Hepatic stellate cell (primary cell): Measurements from ENCODE around the gene RNU1-4.
"Not testable (repeated sequence)": the region's sequence is repeated elsewhere in the genome, so short reads cannot be mapped to it uniquely, and the experiment has no call there.

Experiments
- DNase-seq: peaks from one replicate; pipeline ENCODE4 v3.0.0; 2011; ENCODE audit warnings: low spot score

RNU1-4 gene

DNA sequence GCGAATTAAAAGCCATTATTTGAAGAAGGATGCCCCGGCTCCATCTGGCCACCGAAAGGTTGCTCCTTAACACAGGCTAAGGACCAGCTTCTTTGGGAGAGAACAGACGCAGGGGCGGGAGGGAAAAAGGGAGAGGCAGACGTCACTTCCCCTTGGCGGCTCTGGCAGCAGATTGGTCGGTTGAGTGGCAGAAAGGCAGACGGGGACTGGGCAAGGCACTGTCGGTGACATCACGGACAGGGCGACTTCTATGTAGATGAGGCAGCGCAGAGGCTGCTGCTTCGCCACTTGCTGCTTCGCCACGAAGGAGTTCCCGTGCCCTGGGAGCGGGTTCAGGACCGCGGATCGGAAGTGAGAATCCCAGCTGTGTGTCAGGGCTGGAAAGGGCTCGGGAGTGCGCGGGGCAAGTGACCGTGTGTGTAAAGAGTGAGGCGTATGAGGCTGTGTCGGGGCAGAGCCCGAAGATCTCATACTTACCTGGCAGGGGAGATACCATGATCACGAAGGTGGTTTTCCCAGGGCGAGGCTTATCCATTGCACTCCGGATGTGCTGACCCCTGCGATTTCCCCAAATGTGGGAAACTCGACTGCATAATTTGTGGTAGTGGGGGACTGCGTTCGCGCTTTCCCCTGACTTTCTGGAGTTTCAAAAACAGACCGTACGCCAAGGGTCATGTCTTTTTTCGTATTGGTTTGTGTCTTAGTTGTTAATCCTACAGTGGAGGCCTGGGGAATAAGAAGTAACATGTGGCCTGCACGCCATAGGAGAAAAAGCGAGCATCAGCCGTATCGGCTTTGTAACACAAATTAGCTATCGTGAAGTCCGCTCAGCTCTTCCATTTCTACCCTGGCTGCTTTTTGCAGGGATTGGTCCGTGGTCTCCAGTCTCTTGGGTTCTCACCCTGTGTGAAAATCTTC is at the start of gene RNU1-4:
TSS of gene RNU1-4 (plus strand) at position 470 of the 918 bp plus-strand sequence.
- DNase-seq: not testable (repeated sequence)

DNA sequence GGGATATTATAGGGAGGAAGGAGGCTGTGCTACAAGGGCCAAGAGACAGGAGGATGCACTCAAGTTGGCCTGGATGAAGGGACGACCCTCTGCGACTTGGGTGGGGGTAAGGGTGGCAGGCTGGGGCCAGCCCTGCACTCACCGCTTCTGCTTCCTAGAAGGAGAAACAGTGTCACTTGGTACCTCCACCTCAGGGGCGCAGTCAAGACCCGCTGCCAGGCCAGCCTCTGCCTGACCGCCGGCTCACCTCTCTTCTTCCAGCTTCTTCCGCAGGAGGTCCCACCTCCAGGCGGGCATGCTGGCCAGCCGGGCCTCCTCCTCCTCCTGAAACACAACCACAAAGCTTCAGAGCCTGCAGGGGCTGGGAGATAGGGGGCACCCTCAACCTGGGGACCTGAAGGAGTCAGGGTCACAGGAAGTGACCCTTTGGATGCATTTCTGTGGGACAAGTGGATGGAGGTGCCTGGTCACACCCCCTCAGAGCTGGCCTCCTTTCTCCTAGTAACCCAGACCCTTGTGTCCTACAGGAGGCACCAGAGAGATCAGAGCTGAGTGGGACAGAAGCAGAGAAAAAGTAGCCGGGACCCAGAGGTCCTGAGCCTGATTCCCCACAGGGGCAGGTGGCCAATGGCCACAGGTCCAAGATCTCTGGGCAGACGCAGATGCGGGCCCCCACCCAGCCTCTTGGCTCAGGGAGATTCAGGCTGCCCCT is 49.2 kb upstream of the RNU1-4 start:
- not testable (repeated sequence) for DNase-seq

DNA sequence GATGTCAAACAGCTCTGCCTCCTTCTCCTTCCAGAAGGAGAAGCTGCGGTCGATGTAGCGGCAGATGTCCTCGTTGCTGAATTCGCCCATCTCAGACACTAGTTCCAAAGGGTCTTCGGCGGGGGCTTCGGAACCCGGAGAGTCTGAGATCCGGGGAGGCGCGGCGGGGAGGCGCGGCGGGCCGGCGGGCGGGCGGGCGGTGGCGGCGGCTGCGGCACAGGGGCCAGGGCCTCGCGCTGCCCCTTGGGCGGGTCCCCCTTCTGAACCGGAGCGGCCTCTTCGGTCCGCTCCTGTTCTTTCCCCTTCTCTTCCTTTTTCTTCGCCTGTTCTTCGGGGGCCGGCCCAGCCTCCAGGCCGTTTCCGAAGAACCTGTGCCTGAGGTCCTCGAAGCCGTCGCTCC is 48.0 kb upstream of the RNU1-4 start:
- not testable (repeated sequence) for DNase-seq

GRCh38 chr1:16692717-16693448 is 47.4 kb upstream of the RNU1-4 start:
- not testable (repeated sequence) for DNase-seq

- not testable (repeated sequence) for DNase-seq
Measured at GRCh38 chr1:16693449-16694307, 46.6 kb upstream of the RNU1-4 start.

- DNase-seq: not testable (repeated sequence)
Measured at GRCh38 chr1:16694308-16694702, 46.0 kb upstream of the RNU1-4 start.

GRCh38 chr1:16696507-16697150 is 43.7 kb upstream of the RNU1-4 start:
- not testable (repeated sequence) for DNase-seq

GRCh38 chr1:16697152-16697551 is 43.2 kb upstream of the RNU1-4 start:
- not testable (repeated sequence) for DNase-seq

DNA sequence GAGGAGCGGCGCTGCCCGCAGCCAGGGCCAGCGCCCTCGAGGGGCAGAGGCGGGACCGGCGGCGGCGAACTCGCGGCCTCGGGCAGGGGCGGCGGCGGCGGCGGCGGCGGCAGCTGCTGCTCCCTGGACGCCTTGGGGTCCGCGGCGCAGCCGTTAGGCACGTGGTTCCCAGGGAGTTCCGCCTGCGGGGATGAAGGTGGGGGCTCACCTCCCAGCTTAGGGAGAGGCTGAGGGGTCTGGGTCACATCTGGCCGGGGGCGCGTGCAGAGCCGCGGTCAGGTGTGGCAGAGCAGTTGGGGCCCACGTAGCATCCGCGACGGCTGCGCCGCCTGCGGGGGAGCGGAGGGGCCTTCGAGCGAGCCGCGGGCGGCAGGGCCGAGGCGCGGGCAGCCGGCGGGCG is 40.9 kb upstream of the RNU1-4 start:
- not testable (repeated sequence) for DNase-seq

GRCh38 chr1:16700138-16700895 is 40.0 kb upstream of the RNU1-4 start:
- not testable (repeated sequence) for DNase-seq

DNA sequence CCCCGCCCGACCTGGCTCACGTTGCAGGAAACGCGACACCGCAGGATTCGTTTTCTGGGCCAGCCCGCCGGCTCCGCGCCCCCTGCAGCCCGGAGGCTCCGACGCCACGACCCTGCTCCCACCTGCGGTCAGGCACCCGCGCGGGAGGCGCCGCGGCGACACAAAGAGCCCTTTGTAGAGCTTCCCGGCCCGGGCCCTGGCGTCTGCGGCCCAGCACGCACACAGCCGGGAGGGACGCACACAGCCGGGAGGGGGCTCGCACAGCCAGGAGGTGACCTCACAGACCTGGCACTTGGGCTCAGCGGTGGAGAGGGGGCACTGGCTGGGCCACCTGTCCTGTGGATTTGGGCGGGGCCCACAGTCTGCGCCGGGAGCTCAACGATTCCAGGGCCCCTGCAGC is 39.1 kb upstream of the RNU1-4 start:
- DNase-seq: not testable (repeated sequence)

DNA sequence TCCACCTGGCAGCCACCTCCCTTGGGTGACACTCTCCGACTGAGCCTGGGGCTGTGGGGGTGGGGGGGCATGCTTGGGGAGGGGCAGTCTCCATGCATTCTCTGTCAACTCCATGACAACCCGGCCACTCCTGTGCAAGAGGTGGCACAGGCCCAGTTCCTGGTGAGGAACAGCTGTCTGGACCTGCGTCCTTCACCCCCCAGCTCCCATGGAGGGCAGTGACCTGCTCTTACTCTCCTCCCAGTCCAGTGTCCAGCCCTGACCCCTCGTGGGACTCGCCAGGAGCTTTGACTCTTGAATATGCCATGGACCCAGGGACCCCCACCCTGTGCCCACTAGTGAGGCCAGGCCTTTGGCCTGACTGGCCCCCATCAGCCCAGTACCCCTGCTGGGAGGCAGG is 38.0 kb upstream of the RNU1-4 start:
- DNase-seq: not testable (repeated sequence)

DNA sequence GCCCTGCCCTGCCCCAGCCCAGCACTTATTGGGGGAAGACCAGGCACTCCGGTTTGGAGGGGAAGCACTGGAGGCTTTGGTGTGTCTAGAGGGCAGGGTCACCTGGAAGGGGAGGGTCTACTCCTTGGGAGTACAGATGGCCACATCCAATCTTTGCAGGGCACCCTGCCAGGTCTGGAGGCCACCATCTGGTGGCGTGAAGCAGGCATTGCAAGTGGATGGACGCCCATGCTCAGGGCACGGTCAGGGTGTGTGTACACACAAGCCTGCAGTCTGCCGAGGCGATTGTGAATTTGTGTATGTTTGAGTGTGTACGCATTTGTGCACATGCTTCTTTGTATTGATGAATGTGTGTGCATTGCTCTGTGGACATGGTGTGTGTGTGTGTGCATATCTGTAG is 37.2 kb upstream of the RNU1-4 start:
- DNase-seq: not testable (repeated sequence)

- not testable (repeated sequence) for DNase-seq
Measured at GRCh38 chr1:16703602-16704001, 36.7 kb upstream of the RNU1-4 start.

DNA sequence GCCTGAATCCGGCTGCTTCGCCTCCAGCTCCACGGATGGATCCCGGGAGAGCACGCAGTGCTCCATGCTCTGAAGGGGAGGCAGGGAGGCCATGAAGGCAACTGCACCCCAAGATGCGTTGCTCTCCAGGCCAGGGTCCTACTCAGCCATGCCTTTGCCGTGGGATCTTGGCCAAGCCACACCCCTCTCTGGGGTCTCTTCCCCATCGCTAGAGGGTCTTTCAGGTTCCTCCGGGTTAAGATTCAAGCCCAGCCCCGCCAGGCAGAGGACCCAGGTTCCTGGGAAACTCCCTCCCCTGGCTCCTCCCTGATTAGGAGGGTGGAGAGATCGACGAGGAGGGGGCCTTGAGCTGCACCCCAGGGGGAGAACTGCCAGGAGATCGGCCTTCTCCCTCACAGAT is 36.2 kb upstream of the RNU1-4 start:
- not testable (repeated sequence) for DNase-seq

DNA sequence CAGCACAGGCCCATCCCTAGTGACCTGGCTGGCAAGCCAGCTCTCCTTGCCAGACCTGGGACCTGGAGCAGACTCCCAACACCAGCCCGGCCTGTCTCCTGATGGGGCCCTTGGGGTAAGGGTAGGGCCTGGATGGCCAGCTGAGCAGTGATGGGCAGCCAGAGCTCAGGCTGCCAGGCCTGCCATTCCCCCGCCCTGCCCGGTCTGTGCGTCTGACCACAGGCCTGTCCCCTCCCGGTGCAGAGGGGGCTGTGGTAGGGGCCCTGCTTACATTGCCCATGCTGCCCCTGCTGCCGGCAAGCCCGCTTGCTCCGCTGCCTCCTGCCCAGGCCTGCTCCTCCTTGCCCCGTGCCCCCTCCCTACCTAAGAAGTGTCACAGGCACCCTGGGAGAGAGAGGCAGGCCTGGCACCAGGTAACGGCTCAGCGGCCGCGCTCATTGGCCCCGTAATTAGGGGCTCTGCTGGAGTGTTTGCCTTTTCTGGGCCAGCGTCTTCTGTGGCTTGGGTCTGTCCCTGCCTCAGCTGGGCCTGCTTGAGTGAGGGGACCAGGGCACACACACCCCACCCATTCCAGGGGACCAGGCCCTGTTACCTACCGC is 35.7 kb upstream of the RNU1-4 start:
- DNase-seq: not testable (repeated sequence)

DNA sequence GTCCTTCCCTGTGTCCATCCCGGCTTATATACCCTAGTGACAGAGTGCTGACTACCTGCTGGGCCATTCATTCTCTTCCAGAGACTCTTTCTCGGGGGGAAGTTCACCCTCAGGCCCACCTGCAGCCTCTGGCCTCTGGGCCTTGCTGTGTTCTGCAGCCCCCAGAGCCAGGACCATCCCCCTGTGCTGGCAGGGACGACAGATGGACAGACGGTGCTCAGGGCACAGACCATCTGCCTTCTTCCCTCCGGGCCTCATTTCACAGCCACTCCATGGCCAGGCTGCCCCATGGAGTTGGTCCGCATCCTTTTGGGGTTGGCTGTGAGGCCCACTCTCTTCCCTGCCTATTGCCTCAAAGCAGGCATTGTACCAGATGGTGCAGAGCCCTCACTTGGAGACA is 34.0 kb upstream of the RNU1-4 start:
- DNase-seq: not testable (repeated sequence)

DNA sequence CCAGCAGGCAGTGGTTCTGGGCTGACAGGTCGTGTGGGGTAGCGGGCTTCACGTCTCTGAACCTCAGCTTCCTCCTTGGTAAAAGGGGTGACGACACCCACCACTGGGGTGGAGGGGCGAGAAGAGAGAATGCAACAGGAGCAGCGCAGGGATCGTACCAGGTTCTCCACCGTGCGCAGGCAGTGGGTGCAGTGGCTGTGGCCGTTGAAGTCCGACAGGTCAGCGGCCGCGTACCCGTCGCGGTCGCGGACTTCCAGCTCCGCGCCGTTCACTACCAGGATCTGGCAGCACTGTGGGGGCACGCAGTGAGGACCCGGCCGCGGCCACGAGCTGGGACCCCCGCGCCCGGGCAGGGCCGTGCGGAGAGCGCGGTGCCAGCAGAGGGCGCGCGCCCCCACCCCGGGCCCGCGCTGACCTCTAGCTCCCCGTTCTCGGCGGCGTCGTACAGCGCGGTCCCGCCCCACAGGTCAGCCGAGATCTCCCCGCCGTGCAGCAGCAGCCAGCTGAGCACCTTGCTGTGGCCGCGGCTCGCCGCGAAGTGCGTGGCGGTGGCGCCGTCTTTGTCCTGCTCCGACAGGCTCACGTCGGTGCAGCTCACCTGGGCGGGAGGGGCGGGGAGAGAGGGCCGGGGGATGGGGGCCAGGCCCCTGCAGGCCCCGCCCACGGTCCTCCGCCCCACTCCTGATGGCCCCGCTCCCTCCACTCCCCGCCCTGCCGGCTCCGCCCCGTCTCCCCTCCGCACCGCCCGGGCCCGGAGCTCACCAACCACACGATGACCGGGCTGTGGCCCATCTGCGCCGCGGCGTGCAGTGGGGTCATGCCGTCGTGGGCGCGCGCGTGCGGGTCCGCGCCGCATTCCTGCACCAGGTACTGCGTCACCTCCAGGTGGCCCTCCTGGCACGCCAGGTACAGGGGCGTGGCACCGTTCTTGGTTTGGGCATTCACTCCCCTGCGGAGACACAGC is 32.9 kb upstream of the RNU1-4 start:
- DNase-seq: not testable (repeated sequence)
